IMR-90 (cell line): ENCODE data around the gene MECP2. TPM values are rescaled to one million over a fixed set of nuclear protein-coding genes. Genes with fewer than 3 reads are reported as not detected.

Experiments
- ATAC-seq: fragments of 200-7000 bp; cut with Tn5 transposase; 2 replicates; pipeline ENCODE4 v1.9.1; 2020; ENCODE audit warnings: low read depth, mild to moderate bottlenecking, moderate library complexity
- BruUV-seq: library from RNA; stranded (reverse); fragments of 400-500 nt; replicated peaks from 2 replicates; lab custom pipeline; 2021; lab: Mats Ljungman, UMichigan
- CTCF ChIA-PET: fragments of 300-600 bp; formaldehyde crosslinking; extraction: SDS; loops from one replicate; lab custom pipeline; 2021; ENCODE audit warnings: antibody characterized with exemption; lab: Yijun Ruan, JAX
- POLR2A ChIA-PET: fragments of 300-600 bp; sonication (Branson Sonifier 250); formaldehyde crosslinking; loops from one replicate; lab custom pipeline; 2022; ENCODE audit warnings: antibody characterized with exemption; ENCODE audit not compliant: unreplicated experiment; lab: Charles Lee
- DNase-seq: peaks from one replicate; pipeline ENCODE4 v3.0.0; 2013
- H2AFZ ChIP-seq: replicated peaks from 2 replicates; pipeline ENCODE3; 2013; ENCODE audit warnings: low read length, mild to moderate bottlenecking; ENCODE audit not compliant: poor library complexity
- H2AK5ac ChIP-seq: 2 replicates; pipeline ENCODE4 v1.6.1; 2013; ENCODE audit warnings: low read depth, low read length, inconsistent platforms
- H2AK9ac ChIP-seq: replicated peaks from 2 replicates; pipeline ENCODE3; 2013; ENCODE audit warnings: mild to moderate bottlenecking, low read depth, low read length, moderate library complexity; ENCODE audit not compliant: poor library complexity
- H2BK120ac ChIP-seq: 2 replicates; pipeline ENCODE4 v1.6.1; 2013; ENCODE audit warnings: low read depth, low read length, inconsistent platforms
- H2BK15ac ChIP-seq: 3 replicates; pipeline ENCODE4 v1.6.1; 2013; ENCODE audit warnings: low read depth, low read length, inconsistent platforms
- H2BK20ac ChIP-seq: 2 replicates; pipeline ENCODE4 v1.6.1; 2013; ENCODE audit warnings: low read depth, mild to moderate bottlenecking, inconsistent platforms, low read length, moderate library complexity
- H2BK5ac ChIP-seq: 2 replicates; pipeline ENCODE4 v1.6.1; 2013; ENCODE audit warnings: mild to moderate bottlenecking, low read depth, low read length, inconsistent platforms; ENCODE audit not compliant: poor library complexity, severe bottlenecking
- H3K14ac ChIP-seq: replicated peaks from 2 replicates; pipeline ENCODE4 v1.6.1; 2013; ENCODE audit warnings: low read depth, low read length, inconsistent platforms
- H3K18ac ChIP-seq: 2 replicates; pipeline ENCODE4 v1.6.1; 2013; ENCODE audit warnings: low read depth, low read length, control low read depth
- H3K23ac ChIP-seq: 2 replicates; pipeline ENCODE4 v1.6.1; 2013; ENCODE audit warnings: low read depth, low read length, inconsistent platforms
- H3K27ac ChIP-seq: 2 replicates; pipeline ENCODE4 v1.5.1; 2013; ENCODE audit warnings: mild to moderate bottlenecking, control low read depth, low read length; ENCODE audit not compliant: insufficient read depth
- H3K27me3 ChIP-seq: 2 replicates; pipeline ENCODE4 v1.6.1; 2013; ENCODE audit warnings: low read length; ENCODE audit not compliant: control insufficient read depth, insufficient read depth
- H3K36me3 ChIP-seq: 2 replicates; pipeline ENCODE4 v1.6.1; 2013; ENCODE audit warnings: low read length, mixed read lengths; ENCODE audit not compliant: control insufficient read depth, insufficient read depth
- H3K4ac ChIP-seq: 2 replicates; pipeline ENCODE4 v1.6.1; 2013; ENCODE audit warnings: low read depth, low read length, inconsistent platforms
- H3K4me1 ChIP-seq: 2 replicates; pipeline ENCODE4 v1.6.1; 2013; ENCODE audit warnings: low read length, mixed read lengths; ENCODE audit not compliant: control insufficient read depth, insufficient read depth
- H3K4me2 ChIP-seq: 2 replicates; pipeline ENCODE4 v1.6.1; 2013; ENCODE audit warnings: low read depth, mild to moderate bottlenecking, control low read depth, low read length, moderate library complexity
- H3K4me3 ChIP-seq: 2 replicates; pipeline ENCODE4 v1.5.1; 2013; ENCODE audit warnings: low read depth, mild to moderate bottlenecking, control low read depth, low read length, moderate library complexity; ENCODE audit not compliant: insufficient read depth
- H3K56ac ChIP-seq: 2 replicates; pipeline ENCODE4 v1.6.1; 2013; ENCODE audit warnings: low read length, inconsistent platforms; ENCODE audit not compliant: insufficient read depth; ENCODE audit errors: extremely low read depth
- H3K79me1 ChIP-seq, 2 experiments: 2 replicates each; pipeline ENCODE4 v1.6.1; 2013; ENCODE audit warnings: low read length in 2 of 2, inconsistent platforms in 1 of 2, low read depth in 1 of 2
- H3K9ac ChIP-seq: 2 replicates; pipeline ENCODE4 v1.6.1; 2013; ENCODE audit warnings: low read depth, low read length, control low read depth
- H3K9me1 ChIP-seq: 2 replicates; pipeline ENCODE4 v1.6.1; 2013; ENCODE audit warnings: low read length, inconsistent platforms; ENCODE audit not compliant: insufficient read depth
- H3K9me3 ChIP-seq: 2 replicates; pipeline ENCODE4 v1.6.1; 2013; ENCODE audit warnings: low read length; ENCODE audit not compliant: control insufficient read depth, insufficient read depth
- H4K20me1 ChIP-seq: 2 replicates; pipeline ENCODE4 v1.6.1; 2013; ENCODE audit warnings: low read length, inconsistent platforms; ENCODE audit not compliant: insufficient read depth
- H4K5ac ChIP-seq: 2 replicates; pipeline ENCODE4 v1.6.1; 2013; ENCODE audit warnings: mild to moderate bottlenecking, low read depth, low read length, control low read depth
- H4K8ac ChIP-seq, 2 experiments: 2 replicates each; pipeline ENCODE4 v1.6.1; 2013; ENCODE audit warnings: low read depth in 2 of 2, low read length in 2 of 2, control low read depth in 1 of 2, inconsistent platforms in 1 of 2
- H4K91ac ChIP-seq: 2 replicates; pipeline ENCODE4 v1.6.1; 2013; ENCODE audit warnings: low read depth, low read length, inconsistent platforms; ENCODE audit not compliant: insufficient read depth
- CTCF ChIP-seq: conservative IDR thresholded peaks from 2 replicates; pipeline ENCODE4 v1.5.1; 2012; ENCODE audit warnings: mild to moderate bottlenecking, low read depth, low read length, improper control_type of control experiment
- MAFK ChIP-seq: IDR thresholded peaks from 2 replicates; pipeline ENCODE4 v1.6.1; 2012; ENCODE audit warnings: low read depth, low read length, improper control_type of control experiment
- RAD21 ChIP-seq: IDR thresholded peaks from 2 replicates; pipeline ENCODE4 v1.6.1; 2012; ENCODE audit warnings: low read length, improper control_type of control experiment
- RCOR1 ChIP-seq: IDR thresholded peaks from 2 replicates; pipeline ENCODE4 v1.6.1; 2012; ENCODE audit warnings: mild to moderate bottlenecking, low read length, improper control_type of control experiment; ENCODE audit not compliant: insufficient replicate concordance
- SMC3 ChIP-seq: fragments of 150-350 bp; IDR thresholded peaks from 2 replicates; pipeline ENCODE4 v1.6.1; 2016; ENCODE audit warnings: low read depth, mild to moderate bottlenecking, antibody characterized with exemption, low read length, moderate library complexity
- WGBS, 2 experiments: methylation state at CpG; one replicate each; pipeline versions ENCODE4 v1.1.5 to v1.1.7; 2013; ENCODE audit warnings: missing lambda C conversion rate in 2 of 2; ENCODE audit not compliant: insufficient read length in 1 of 2; ENCODE audit errors: extremely low coverage in 2 of 2; 5-methylcytosine and 5-hydroxymethylcytosine counted together
- dilution Hi-C: fragments of 300-500 bp; cut with HindIII; formaldehyde crosslinking; loops from one replicate; pipeline ENCODE4 v1.14.3; 2018; ENCODE audit warnings: low sequenced_read_pairs; ENCODE audit not compliant: unreplicated experiment
- in situ Hi-C: fragments of 300-500 bp; cut with MboI; formaldehyde crosslinking; loops from 3 replicates; pipeline ENCODE4 v1.14.3; 2019; ENCODE audit warnings: low sequenced_read_pairs, inconsistent platforms, mixed read lengths
- intact Hi-C: fragments of 100-400 bp; cut with micrococcal nuclease; formaldehyde crosslinking; loops from 2 replicates; pipeline ENCODE4 v1.10.0; 2022
- polyA plus RNA-seq, 3 experiments: library from polyadenylated mRNA; depleted of rRNA; stranded (reverse); fragments of >200 nt; gene quantifications; 2 replicates each; pipeline ENCODE4 v1.2.3, GENCODE V29; 2012; ENCODE audit warnings: low replicate concordance in 1 of 3
- total RNA-seq: library from RNA; depleted of rRNA; stranded (reverse); fragments of >200 nt; gene quantifications from 2 replicates; pipeline ENCODE4 v1.2.3, GENCODE V29; 2012

Gene MECP2
- total and polyA plus RNA-seq, 2 of the 4 experiments (the other 2 are of a cell fraction), result 8.4 to 10.1 TPM

- dilution Hi-C loops, result no loop called here
- in situ Hi-C loops, result no loop called here
- ATAC-seq, result peak; percentile 85
Measured at GRCh38 chrX:154013614-154014360, 83.7 kb downstream of the MECP2 start.

More at GRCh38 chrX:154013614-154014360, 83.7 kb downstream of the MECP2 start:
- no peak overlapping the region for H2BK20ac ChIP-seq
- no peaks in the 10 kb centered on the region for H3K9me3 ChIP-seq
- no peak overlapping the region for H4K8ac ChIP-seq
- H3K23ac ChIP-seq, result no peak overlapping the region
- POLR2A ChIA-PET, result no interaction called here
- H3K4me3 ChIP-seq, result no peak overlapping the region
- H3K4me2 ChIP-seq, result no peak overlapping the region
- H3K27me3 ChIP-seq, result no peaks in the 10 kb centered on the region
- H3K56ac ChIP-seq, result no peak overlapping the region
- no peak overlapping the region for H3K4ac ChIP-seq
- no peak overlapping the region for H2AFZ ChIP-seq
- CTCF ChIA-PET, result interaction anchor here (0.6 kb wide), 1 partner anchor 21 kb away, joined by 3 read pairs; no protein-coding TSS in a partner anchor
- H3K79me1 ChIP-seq, result peaks cover 0 to 4% of the 10 kb centered on the region in 2 experiments; a peak in 3 of 4 replicates
- no peak overlapping the region for H3K14ac ChIP-seq
- no peak overlapping the region for H3K27ac ChIP-seq
- no peak overlapping the region for H2BK15ac ChIP-seq
- H2BK5ac ChIP-seq, result no peak overlapping the region
- H2AK5ac ChIP-seq, result no peak overlapping the region
- WGBS, 2 experiments, result 30% methylated on average over 2 of the region's 20 CpGs; no CpG with 5 or more reads in 1 of the 2 experiments
- no peak overlapping the region for H3K18ac ChIP-seq
- no peak overlapping the region for H2AK9ac ChIP-seq
- no peak overlapping the region for H3K9ac ChIP-seq
- H2BK120ac ChIP-seq, result no peak overlapping the region
- peaks cover 3% of the 10 kb centered on the region; the same call in 1 of the 2 replicates for H3K4me1 ChIP-seq
- no peak overlapping the region for H4K91ac ChIP-seq
- no peaks in the 10 kb centered on the region for H3K9me1 ChIP-seq
- intact Hi-C loops, result loop anchor here (1.0 kb wide), 1 partner anchor 38 kb away; no protein-coding TSS in a partner anchor
- no TSS peak for BruUV-seq
- TF ChIP-seq SMC3 (peak; percentile 72), CTCF (peak; percentile 61), MAFK (no peak), RAD21 (peak; percentile 56), RCOR1 (no peak)
- H4K5ac ChIP-seq, result no peak overlapping the region
- H4K20me1 ChIP-seq, result no peaks in the 10 kb centered on the region
- peak; percentile 10 for DNase-seq
- peaks cover 21% of the 10 kb centered on the region for H3K36me3 ChIP-seq
